SK-N-SH (cell line): Measurements from ENCODE around the gene RFX3. TPM values are rescaled to one million over a fixed set of nuclear protein-coding genes. Genes with fewer than 3 reads are reported as not detected.

ENCODE experiments used
- CTCF ChIA-PET: fragments of 300-600, 350-600 bp; formaldehyde crosslinking; extraction: SDS; loops from one replicate; lab custom pipeline; 2021; lab: Yijun Ruan, JAX
- POLR2A ChIA-PET: fragments of 350-600 bp; sonication (Branson Sonifier 250); formaldehyde crosslinking; extraction: SDS; loops from one replicate; lab custom pipeline; 2020; ENCODE audit warnings: antibody characterized with exemption, inconsistent platforms; lab: Yijun Ruan, JAX
- DNase-seq: peaks from one replicate; pipeline ENCODE4 v3.0.0; 2012
- H2AFZ ChIP-seq: fragments of 200-600 bp; sonication (generic); 2 replicates; pipeline ENCODE4 v1.8.1; 2016; ENCODE audit warnings: antibody characterized with exemption, mild to moderate bottlenecking, low read depth
- H3F3A ChIP-seq: fragments of 200-600 bp; sonication (generic); replicated peaks from 2 replicates; pipeline ENCODE3; 2016; ENCODE audit warnings: antibody characterized with exemption, mild to moderate bottlenecking; ENCODE audit not compliant: insufficient read depth
- H3K27ac ChIP-seq, 2 experiments: fragments of 200-500 bp in 1 of 2; fragments of 200-600 bp in 1 of 2; sonication (Bioruptor generic) in 1 of 2; sonication (generic), shearing (Covaris generic) in 1 of 2; 2 replicates each; pipeline versions ENCODE4 v1.5.1 to v1.6.1; 2014 to 2016; ENCODE audit warnings: low read depth in 2 of 2, inconsistent platforms in 1 of 2, low read length in 1 of 2, mild to moderate bottlenecking in 1 of 2, mixed read lengths in 1 of 2
- H3K27me3 ChIP-seq: fragments of 200-600 bp; sonication (generic), shearing (Covaris generic); 2 replicates; pipeline ENCODE4 v1.6.1; 2016; ENCODE audit warnings: mixed run types; ENCODE audit not compliant: insufficient read depth
- H3K36me3 ChIP-seq, 2 experiments: fragments of 200-500 bp in 1 of 2; fragments of 200-600 bp in 1 of 2; sonication (Bioruptor generic) in 1 of 2; sonication (generic) in 1 of 2; replicated peaks in 1 of 2; 2 replicates each; pipeline versions ENCODE3 to v1.5.1; 2014 to 2016; ENCODE audit warnings: low read length in 1 of 2, mild to moderate bottlenecking in 1 of 2; ENCODE audit not compliant: insufficient read depth in 2 of 2, control insufficient read depth in 1 of 2
- H3K4me1 ChIP-seq, 2 experiments: fragments of 200-500 bp in 1 of 2; fragments of 200-600 bp in 1 of 2; sonication (Bioruptor generic) in 1 of 2; sonication (generic), shearing (Covaris generic) in 1 of 2; 2 replicates each; pipeline versions ENCODE4 v1.5.1 to v1.6.1; 2014 to 2016; ENCODE audit warnings: low read depth in 1 of 2, low read length in 1 of 2, mixed run types in 1 of 2; ENCODE audit not compliant: insufficient read depth in 2 of 2, control insufficient read depth in 1 of 2
- H3K4me2 ChIP-seq: fragments of 200-600 bp; sonication (generic), shearing (Covaris generic); 2 replicates; pipeline ENCODE4 v1.6.1; 2017; ENCODE audit warnings: mixed run types
- H3K4me3 ChIP-seq, 2 experiments: fragments of 200-500 bp in 1 of 2; fragments of 200-600 bp in 1 of 2; sonication (Bioruptor generic) in 1 of 2; sonication (generic), shearing (Covaris generic) in 1 of 2; 2 replicates each; pipeline versions ENCODE4 v1.5.1 to v1.8.1; 2014 to 2016; ENCODE audit warnings: low read depth in 2 of 2, inconsistent platforms in 1 of 2, low read length in 1 of 2, mild to moderate bottlenecking in 1 of 2, mixed read lengths in 1 of 2, moderate library complexity in 1 of 2
- H3K79me2 ChIP-seq: fragments of 200-600 bp; sonication (generic); 2 replicates; pipeline ENCODE4 v1.8.1; 2017; ENCODE audit warnings: mild to moderate bottlenecking; ENCODE audit not compliant: insufficient read depth
- H3K9ac ChIP-seq: fragments of 200-600 bp; sonication (generic); 2 replicates; pipeline ENCODE4 v1.6.1; 2017; ENCODE audit warnings: mixed run types
- H3K9me2 ChIP-seq: fragments of 200-600 bp; sonication (generic); 2 replicates; pipeline ENCODE4 v1.6.1; 2017; ENCODE audit warnings: mixed run types
- H3K9me3 ChIP-seq: fragments of 200-600 bp; sonication (generic); 2 replicates; pipeline ENCODE4 v1.6.1; 2017; ENCODE audit warnings: mixed run types, mild to moderate bottlenecking, moderate library complexity
- H4K20me1 ChIP-seq: fragments of 200-600 bp; sonication (generic); 2 replicates; pipeline ENCODE4 v1.6.1; 2017; ENCODE audit warnings: mild to moderate bottlenecking, mixed run types; ENCODE audit not compliant: insufficient read depth
- CHD2 ChIP-seq: fragments of 150-350 bp; IDR thresholded peaks from 2 replicates; pipeline ENCODE4 v1.6.1; 2018; ENCODE audit warnings: low read length; ENCODE audit not compliant: partially characterized antibody
- EP300 ChIP-seq, 2 experiments: IDR thresholded peaks; 2 replicates each; pipeline versions ENCODE4 v1.4.0 to v1.6.1; 2012; ENCODE audit warnings: borderline replicate concordance in 1 of 2, low read depth in 1 of 2, low read length in 1 of 2
- GABPA ChIP-seq: IDR thresholded peaks from 2 replicates; pipeline ENCODE4 v1.4.0; 2012; ENCODE audit warnings: low read depth, mild to moderate bottlenecking
- GATA2 ChIP-seq: sonication (generic); formaldehyde crosslinking; IDR thresholded peaks from 2 replicates; pipeline ENCODE4 v1.5.0; 2020; ENCODE audit warnings: mild to moderate bottlenecking, missing genetic modification reagents
- IRF3 ChIP-seq: fragments of 150-350 bp; IDR thresholded peaks from 2 replicates; pipeline ENCODE4 v1.6.1; 2016; ENCODE audit warnings: mild to moderate bottlenecking, low read depth, low read length
- JUND ChIP-seq: IDR thresholded peaks from 2 replicates; pipeline ENCODE4 v1.4.0; 2012
- MAX ChIP-seq: IDR thresholded peaks from 2 replicates; pipeline ENCODE4 v1.4.0; 2012; ENCODE audit warnings: low read depth
- PBX3 ChIP-seq: IDR thresholded peaks from 2 replicates; pipeline ENCODE4; 2012
- RAD21 ChIP-seq: IDR thresholded peaks from 2 replicates; pipeline ENCODE4 v1.6.1; 2012; ENCODE audit warnings: mild to moderate bottlenecking, low read length
- RFX5 ChIP-seq: IDR thresholded peaks from 2 replicates; pipeline ENCODE4 v1.6.1; 2012; ENCODE audit warnings: mild to moderate bottlenecking, improper control_type of control experiment, low read length
- WGBS: methylation state at CpG from one replicate; pipeline ENCODE4 v1.1.6; 2017; ENCODE audit warnings: low lambda C conversion rate; 5-methylcytosine and 5-hydroxymethylcytosine counted together
- polyA plus RNA-seq, 3 experiments: library from polyadenylated mRNA; depleted of rRNA; stranded (reverse); fragments of >200 nt; gene quantifications; 2 replicates each; pipeline ENCODE4 v1.2.3, GENCODE V29; 2012
- TF ChIP-seq, protein P1 (sequence below): fragments of 150-350 bp; IDR thresholded peaks from 2 replicates; pipeline ENCODE4 v1.6.1; 2017; ENCODE audit warnings: antibody characterized with exemption, low read length, low read depth, borderline replicate concordance
- TF ChIP-seq, protein P2 (sequence below): IDR thresholded peaks from 2 replicates; pipeline ENCODE4 v1.4.0; 2012; ENCODE audit warnings: low read depth, borderline replicate concordance
- TF ChIP-seq, protein P3 (sequence below): IDR thresholded peaks from 2 replicates; pipeline ENCODE4 v1.6.1; 2012; ENCODE audit warnings: mild to moderate bottlenecking, low read depth, low read length, moderate library complexity

The RFX3 gene
- polyA plus RNA-seq, 1 of the 3 experiments (the other 2 are of a cell fraction), result 1.7 TPM

DNA sequence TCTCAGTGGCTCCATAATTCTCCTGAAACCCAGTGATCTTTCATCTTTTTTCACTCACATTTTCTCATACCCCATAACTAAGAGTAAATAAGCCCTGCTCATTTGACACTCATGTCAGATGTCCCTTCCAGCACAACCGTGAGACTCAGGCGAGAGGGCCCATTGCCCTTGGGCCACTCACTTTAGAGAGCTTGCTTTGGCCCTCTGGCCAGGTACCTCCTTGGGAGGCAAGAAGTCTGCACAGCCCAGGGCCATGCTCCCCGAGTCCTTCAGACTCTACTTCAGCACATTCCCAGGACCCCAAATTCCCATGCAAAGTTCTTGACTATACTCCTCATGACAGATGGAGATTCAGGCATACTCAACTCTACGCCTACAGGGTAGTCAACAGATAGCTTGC, 33.6 kb downstream of the RFX3 start:
- H3K9ac ChIP-seq, result no peak overlapping the region
- no peak overlapping the region for H3K4me2 ChIP-seq
- ChIA-PET POLR2A (no interaction called here), CTCF (no interaction called here)
- no peak overlapping the region for H3K27ac ChIP-seq
- H3K79me2 ChIP-seq, result no peaks in the 10 kb centered on the region
- no peaks in the 10 kb centered on the region for H3K9me3 ChIP-seq
- no peaks in the 10 kb centered on the region for H3K9me2 ChIP-seq
- H3F3A ChIP-seq, result no peaks in the 10 kb centered on the region
- TF ChIP-seq MAX, result no peak
- TF ChIP-seq GABPA, result no peak
- TF ChIP-seq, all 33 proteins: peak for 0
- Histone ChIP-seq H3K4me3 (no peak overlapping the region), H4K20me1 (no peaks in the 10 kb centered on the region), H3K4me1 (peaks cover 0 to 9% of the 10 kb centered on the region in 2 experiments; a peak in 3 of 4 replicates), H3K36me3 (no peaks in the 10 kb centered on the region), H3K27me3 (no peaks in the 10 kb centered on the region), H2AFZ (no peak overlapping the region)
- 92% methylated on average over 4 of the region's 4 CpGs for WGBS
- DNase-seq, result no peak

- Histone ChIP-seq H3K4me3 (no peak overlapping the region), H3K4me2 (no peak overlapping the region), H3K27me3 (no peaks in the 10 kb centered on the region), H4K20me1 (no peaks in the 10 kb centered on the region), H3K27ac (no peak overlapping the region), H3K4me1 (peaks cover 0 to 2% of the 10 kb centered on the region in 2 experiments; a peak in 3 of 4 replicates), H3K9ac (no peak overlapping the region), H3K9me2 (no peaks in the 10 kb centered on the region), H3K79me2 (no peaks in the 10 kb centered on the region), H3F3A (no peaks in the 10 kb centered on the region), H3K9me3 (no peaks in the 10 kb centered on the region), H2AFZ (no peak overlapping the region), H3K36me3 (peaks cover 0 to under 1% of the 10 kb centered on the region in 2 experiments)
- DNase-seq, result no peak
- TF ChIP-seq JUND (no peak), CHD2 (no peak), RAD21 (no peak)
- TF ChIP-seq, protein P1, sequence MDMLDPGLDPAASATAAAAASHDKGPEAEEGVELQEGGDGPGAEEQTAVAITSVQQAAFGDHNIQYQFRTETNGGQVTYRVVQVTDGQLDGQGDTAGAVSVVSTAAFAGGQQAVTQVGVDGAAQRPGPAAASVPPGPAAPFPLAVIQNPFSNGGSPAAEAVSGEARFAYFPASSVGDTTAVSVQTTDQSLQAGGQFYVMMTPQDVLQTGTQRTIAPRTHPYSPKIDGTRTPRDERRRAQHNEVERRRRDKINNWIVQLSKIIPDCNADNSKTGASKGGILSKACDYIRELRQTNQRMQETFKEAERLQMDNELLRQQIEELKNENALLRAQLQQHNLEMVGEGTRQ, result no peak
- CTCF ChIA-PET, result no interaction called here
- POLR2A ChIA-PET, result no interaction called here
Measured at GRCh38 chr9:3491450-3491849, 34.4 kb downstream of the RFX3 start.

DNA sequence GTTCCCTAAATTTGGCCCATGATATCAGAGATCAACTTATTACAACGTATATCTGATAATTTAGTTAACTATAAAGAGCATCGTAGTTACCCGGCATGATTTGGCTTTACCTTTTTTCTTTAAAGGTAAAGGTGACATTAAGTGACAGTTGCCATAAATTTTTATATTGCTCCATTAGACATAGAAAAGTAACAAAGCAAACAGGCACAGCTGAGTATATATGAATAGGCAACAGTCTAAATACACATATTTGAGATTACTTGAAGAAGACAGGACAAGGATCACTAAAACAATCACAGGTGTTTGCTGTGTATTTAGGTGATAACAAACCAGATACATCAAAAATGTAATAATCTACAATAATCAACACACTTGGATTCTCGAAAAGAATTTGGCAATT, 34.8 kb downstream of the RFX3 start:
- no peaks in the 10 kb centered on the region for H3F3A ChIP-seq
- H3K27me3 ChIP-seq, result no peaks in the 10 kb centered on the region
- ChIA-PET POLR2A (no interaction called here), CTCF (no interaction called here)
- 93% methylated on average over 4 of the region's 4 CpGs for WGBS
- H3K4me2 ChIP-seq, result no peak overlapping the region
- no peaks in the 10 kb centered on the region; a peak in 2 of 4 replicates for H3K4me1 ChIP-seq
- H3K36me3 ChIP-seq, result peaks cover 0 to 3% of the 10 kb centered on the region in 2 experiments
- H3K9ac ChIP-seq, result no peak overlapping the region
- H3K9me2 ChIP-seq, result no peaks in the 10 kb centered on the region
- no peaks in the 10 kb centered on the region for H4K20me1 ChIP-seq
- H3K9me3 ChIP-seq, result no peaks in the 10 kb centered on the region
- no peak for DNase-seq
- no peak overlapping the region for H2AFZ ChIP-seq
- H3K79me2 ChIP-seq, result no peaks in the 10 kb centered on the region
- H3K27ac ChIP-seq, result no peak overlapping the region
- H3K4me3 ChIP-seq, result no peak overlapping the region
- TF ChIP-seq PBX3 (no peak), RFX5 (no peak), IRF3 (no peak), GABPA (no peak), EP300 (IDR thresholded peaks at IDR 0.05; ENCODE audit: borderline replicate concordance in 1 of 2, low read depth in 1 of 2, low read length in 1 of 2) (no peak), GATA2 (CRISPR knock-in tag) (no peak)
- TF ChIP-seq, protein P2, sequence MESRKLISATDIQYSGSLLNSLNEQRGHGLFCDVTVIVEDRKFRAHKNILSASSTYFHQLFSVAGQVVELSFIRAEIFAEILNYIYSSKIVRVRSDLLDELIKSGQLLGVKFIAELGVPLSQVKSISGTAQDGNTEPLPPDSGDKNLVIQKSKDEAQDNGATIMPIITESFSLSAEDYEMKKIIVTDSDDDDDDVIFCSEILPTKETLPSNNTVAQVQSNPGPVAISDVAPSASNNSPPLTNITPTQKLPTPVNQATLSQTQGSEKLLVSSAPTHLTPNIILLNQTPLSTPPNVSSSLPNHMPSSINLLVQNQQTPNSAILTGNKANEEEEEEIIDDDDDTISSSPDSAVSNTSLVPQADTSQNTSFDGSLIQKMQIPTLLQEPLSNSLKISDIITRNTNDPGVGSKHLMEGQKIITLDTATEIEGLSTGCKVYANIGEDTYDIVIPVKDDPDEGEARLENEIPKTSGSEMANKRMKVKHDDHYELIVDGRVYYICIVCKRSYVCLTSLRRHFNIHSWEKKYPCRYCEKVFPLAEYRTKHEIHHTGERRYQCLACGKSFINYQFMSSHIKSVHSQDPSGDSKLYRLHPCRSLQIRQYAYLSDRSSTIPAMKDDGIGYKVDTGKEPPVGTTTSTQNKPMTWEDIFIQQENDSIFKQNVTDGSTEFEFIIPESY, result no peak
- TF ChIP-seq, protein P3, sequence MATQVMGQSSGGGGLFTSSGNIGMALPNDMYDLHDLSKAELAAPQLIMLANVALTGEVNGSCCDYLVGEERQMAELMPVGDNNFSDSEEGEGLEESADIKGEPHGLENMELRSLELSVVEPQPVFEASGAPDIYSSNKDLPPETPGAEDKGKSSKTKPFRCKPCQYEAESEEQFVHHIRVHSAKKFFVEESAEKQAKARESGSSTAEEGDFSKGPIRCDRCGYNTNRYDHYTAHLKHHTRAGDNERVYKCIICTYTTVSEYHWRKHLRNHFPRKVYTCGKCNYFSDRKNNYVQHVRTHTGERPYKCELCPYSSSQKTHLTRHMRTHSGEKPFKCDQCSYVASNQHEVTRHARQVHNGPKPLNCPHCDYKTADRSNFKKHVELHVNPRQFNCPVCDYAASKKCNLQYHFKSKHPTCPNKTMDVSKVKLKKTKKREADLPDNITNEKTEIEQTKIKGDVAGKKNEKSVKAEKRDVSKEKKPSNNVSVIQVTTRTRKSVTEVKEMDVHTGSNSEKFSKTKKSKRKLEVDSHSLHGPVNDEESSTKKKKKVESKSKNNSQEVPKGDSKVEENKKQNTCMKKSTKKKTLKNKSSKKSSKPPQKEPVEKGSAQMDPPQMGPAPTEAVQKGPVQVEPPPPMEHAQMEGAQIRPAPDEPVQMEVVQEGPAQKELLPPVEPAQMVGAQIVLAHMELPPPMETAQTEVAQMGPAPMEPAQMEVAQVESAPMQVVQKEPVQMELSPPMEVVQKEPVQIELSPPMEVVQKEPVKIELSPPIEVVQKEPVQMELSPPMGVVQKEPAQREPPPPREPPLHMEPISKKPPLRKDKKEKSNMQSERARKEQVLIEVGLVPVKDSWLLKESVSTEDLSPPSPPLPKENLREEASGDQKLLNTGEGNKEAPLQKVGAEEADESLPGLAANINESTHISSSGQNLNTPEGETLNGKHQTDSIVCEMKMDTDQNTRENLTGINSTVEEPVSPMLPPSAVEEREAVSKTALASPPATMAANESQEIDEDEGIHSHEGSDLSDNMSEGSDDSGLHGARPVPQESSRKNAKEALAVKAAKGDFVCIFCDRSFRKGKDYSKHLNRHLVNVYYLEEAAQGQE, result no peak
